Activated CD8-positive, alpha-beta memory T cell treated with anti-CD3 and anti-CD28 coated beads, Interleukin-2, amount 50 U/mL, for 1 hour (primary cell): ENCODE measurements around the gene TRIP11.

Experiments used
- DNase-seq: peaks from one replicate; pipeline ENCODE4 v3.0.0-alpha.2; 2020; ENCODE audit errors: extremely low read depth

TRIP11 gene

DNA sequence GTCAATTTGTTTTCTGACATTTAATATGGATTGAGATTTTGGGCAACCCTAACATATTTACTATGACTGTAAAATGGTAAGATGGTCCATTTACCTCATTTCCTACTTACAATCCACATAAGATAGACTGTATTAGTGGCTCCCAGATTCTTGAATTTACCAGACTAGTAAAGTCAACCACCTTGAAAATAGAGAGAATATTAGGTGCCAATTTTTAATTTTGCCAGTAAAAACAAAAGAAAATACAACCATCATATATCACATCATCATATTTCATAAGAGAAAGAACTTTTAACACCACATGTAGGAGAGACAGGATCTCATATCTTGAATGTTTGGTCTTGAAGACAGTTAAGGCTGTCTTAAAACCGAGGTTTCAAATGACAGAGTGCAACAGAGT is 84.7 kb downstream of the TRIP11 start:
- no peak for DNase-seq

GRCh38 chr14:91953170-91953985 is 86.5 kb downstream of the TRIP11 start:
- no peak for DNase-seq

GRCh38 chr14:91947475-91948184 is 92.2 kb downstream of the TRIP11 start, which contains the start of gene FBLN5:
TSS of gene FBLN5 (minus strand) at chr14:91947694. CDS start at chr14:91947229, 465 bp downstream.
- no peak for DNase-seq

DNA sequence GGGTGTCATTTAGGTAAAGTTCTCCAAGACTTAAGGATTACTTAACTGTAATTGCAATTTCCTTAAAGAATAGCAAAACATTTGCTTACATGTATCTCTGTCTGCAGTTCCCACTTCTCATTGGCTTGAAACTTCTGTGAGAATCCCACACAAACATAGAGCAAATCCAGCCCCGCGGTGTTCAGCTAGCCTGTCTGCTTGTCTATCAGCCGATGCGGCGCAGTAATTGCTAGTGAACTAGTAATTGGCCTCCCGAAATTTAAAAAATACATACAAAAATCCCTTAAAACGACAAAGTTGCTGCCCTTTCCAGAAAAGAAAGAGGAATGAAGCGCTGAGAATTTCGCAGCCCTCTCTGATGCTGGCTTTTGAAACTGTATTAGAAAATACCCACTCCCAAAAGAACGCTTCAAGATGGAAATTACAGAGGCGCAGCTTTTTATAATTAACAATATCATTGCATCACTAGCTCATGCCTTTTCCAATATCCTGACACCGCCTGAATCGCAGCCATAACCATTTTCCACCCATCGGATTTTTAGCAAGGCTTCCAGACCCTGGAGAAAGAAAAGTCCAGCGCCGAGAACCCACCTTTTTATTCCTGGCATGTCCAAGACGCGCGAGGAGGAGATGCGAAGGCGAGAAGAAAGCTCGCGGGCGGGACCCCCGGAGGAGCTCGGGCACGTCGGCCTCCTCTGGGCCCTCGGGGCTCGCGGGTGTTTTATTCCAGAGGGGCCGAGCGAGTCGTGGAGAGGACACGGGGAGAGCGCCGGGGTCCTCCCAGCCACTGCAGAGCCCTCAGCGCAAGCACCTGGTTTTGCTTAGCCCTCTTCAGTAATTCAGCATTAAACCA is 93.0 kb downstream of the TRIP11 start:
- no peak for DNase-seq

- no peak for DNase-seq
Measured at GRCh38 chr14:91945751-91946621, 93.9 kb downstream of the TRIP11 start.

GRCh38 chr14:91942946-91943345 is 96.9 kb downstream of the TRIP11 start:
- no peak for DNase-seq

DNA sequence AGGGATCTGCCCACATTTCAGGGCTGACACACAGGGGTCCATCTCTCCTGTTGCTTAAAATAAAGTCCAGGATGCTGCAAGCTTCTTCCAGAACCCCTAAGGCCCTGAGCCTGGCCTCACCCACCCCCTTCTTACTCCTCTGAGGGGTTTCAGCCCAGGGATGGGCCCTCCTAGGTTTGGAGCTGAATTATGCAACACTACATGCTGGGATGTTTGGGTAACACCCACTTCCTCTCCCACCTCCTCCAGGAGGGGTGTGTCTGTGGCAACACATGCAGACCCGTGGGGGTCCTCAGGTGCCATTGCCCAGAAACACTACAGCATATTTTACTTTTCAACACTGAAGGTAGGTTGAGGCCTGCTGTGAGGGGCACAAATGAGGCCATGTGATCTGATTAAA is 97.7 kb downstream of the TRIP11 start:
- DNase-seq: no peak

- DNase-seq: no peak
Measured at GRCh38 chr14:91940209-91940608, 99.7 kb downstream of the TRIP11 start.

- DNase-seq: no peak
Measured at GRCh38 chr14:91935586-91935985, 104.3 kb downstream of the TRIP11 start.

- DNase-seq: no peak
Measured at GRCh38 chr14:91934554-91935285, 105.1 kb downstream of the TRIP11 start.

GRCh38 chr14:91931478-91932088 is 108.3 kb downstream of the TRIP11 start:
- no peak for DNase-seq

DNA sequence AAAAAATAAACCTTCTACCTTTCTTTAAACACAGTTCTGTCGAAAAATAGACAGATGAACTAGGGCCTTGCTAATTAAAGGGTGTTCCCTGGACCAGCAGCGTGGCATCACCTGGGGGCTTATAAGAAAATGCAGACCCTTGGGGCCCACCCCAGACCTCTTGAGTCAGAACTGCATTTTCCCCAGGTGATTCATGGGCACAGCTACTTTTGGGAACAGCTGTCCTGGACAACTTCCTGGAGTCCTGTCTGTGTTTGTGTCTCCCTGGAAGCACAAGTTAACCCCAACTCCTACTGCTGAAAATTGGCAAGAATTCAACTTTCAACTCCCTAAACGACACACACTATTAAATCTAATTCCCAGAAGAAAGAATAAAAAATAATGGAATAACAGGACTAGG is 110.2 kb downstream of the TRIP11 start:
- DNase-seq: no peak

DNA sequence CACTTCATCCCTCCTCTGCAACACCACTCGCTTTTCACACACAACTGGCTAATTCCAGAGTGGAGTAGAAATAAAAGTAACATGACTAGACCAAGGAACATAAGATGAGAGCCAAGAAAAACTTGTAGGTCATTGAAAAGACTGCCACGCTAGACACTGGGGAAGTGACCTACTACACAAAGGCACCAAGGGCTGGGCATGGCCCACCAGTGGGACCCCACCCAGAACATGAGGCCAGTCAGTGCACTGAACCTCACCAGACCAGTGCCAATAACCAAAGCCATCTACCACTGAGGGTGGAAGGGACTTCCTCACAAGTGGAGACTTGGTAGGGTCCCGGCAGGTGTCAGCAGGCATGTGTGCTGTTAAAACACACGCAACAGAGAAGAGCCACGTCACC is 112.1 kb downstream of the TRIP11 start:
- DNase-seq: no peak

GRCh38 chr14:91927191-91927590 is 112.7 kb downstream of the TRIP11 start:
- no peak for DNase-seq

DNA sequence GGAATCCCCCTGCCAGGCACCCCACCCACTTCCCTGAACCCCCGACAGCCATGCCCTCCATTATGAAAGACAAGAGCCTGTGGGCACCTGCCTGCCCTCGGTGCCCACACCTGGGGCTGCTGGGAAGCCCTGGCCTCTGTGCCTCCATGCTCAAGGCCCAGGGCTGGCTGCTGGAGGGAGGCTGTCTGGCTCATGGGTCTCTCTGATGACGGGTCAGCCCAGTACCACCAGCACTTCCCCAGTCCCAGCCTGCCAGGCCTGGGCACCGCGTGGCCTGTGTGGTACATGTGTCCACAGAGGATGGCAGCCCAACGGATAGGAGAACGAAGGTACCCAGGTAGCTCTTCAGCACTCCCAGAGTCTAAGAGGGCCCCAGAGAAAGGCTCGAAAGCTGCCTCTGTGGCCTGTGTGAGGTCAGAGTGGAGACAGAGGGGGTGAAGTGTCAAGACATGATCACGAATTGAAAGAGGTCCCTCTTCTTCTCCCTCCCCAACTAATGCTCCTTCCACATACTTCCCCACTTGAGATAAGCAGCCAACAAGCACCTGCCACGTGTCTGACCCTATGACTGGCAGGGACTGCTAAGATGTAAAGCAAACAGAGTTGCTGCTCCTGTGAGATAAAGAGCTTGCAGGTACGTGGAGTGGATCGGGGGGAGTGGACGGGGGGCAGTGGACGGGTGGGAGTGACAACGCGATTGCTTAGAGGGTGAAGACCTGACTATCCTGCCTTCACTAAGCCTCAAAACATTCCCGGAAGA is 113.5 kb downstream of the TRIP11 start:
- DNase-seq: no peak

DNA sequence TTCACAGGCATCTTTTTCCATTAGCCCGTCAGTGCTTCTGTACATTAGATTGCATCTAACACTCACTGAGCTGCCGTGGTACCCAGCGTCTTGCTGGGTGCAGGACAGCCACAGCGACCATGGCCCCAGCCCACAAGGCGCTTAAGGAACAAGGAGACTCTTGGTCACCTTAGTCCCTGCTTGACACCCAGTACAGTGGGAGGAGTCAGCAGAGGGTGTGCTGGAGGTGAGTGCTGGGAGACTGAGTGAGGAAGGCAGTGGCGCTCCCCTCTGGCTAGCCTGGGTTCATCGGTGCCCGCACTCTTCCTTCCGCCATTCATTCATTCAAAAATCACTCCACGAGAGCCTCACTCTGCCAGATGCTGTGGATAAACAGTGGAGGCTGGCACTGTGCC is 114.1 kb downstream of the TRIP11 start:
- DNase-seq: no peak

- no peak for DNase-seq
Measured at GRCh38 chr14:91925001-91925726, 114.7 kb downstream of the TRIP11 start.

GRCh38 chr14:91920526-91920925 is 119.3 kb downstream of the TRIP11 start:
- no peak for DNase-seq

DNA sequence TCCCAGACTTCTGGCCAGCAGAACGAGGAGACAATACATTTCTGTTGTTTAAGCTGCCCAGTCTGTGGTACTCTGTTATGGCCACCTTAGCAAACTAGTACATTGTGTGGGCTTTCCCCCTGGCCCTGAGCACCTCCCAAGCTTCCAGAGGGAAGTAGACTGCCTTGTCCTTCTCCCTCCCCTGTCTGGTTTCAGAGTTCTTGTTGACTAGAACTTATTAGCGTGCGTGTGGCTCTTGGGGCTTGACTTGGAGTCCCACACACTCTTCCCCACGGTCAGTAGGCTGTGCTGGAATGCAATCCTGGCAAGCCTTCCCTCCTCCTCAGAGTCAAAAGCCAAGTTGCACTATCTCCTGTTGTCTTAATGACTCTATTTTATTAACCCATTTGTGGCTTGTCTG is 120.0 kb downstream of the TRIP11 start:
- no peak for DNase-seq
